ENCODE data around the gene IL2RA. TPM values are rescaled to one million over a fixed set of nuclear protein-coding genes. Genes with fewer than 3 reads are reported as not detected.

Gene IL2RA
- total RNA-seq, 1 experiment from 2014 or later, result 0.59 TPM

DNA sequence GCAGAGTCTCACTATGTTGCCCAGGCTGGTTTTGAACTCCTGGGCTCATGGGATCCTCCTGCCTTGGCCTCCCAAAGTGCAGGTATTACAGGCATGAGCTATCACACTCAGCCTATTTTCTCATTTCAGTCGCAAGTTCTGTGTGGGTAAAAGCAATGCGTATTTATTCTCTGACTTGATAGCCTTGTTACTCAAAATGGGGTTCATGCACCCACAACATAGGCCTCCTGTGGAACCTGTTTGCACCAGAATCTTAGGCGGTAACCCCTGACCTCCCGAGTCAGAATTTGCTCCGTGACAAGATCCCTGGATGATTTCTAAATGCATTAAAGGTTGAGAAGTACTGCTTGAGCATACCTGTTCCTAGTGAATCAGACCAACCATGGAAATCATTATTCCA is 7.3 kb downstream of the IL2RA start:
- ChIA-PET POLR2A (no interaction called here), RAD21 (ENCODE audit: low non-redundant PET in 1 of 2, low total read pairs in 2 of 2, uncharacterized antibody in 2 of 2, unreplicated experiment in 2 of 2) (no interaction called here), CTCF (no interaction called here)
- no TSS peak for BruUV-seq (replicated peaks)
- H3K36me3 ChIP-seq (ENCODE audit: control insufficient read depth in 1 of 2, insufficient read depth in 2 of 2, low read length in 2 of 2), result no peaks in the 10 kb centered on the region
- peaks cover 10 to 25% of the 10 kb centered on the region in 2 experiments; a peak in 3 of 4 replicates for H3K4me1 ChIP-seq (ENCODE audit: control insufficient read depth in 1 of 2, insufficient read depth in 2 of 2, low read length in 2 of 2)
- no peaks in the 10 kb centered on the region for H3K9me3 ChIP-seq (ENCODE audit: control insufficient read depth in 1 of 2, insufficient read depth in 1 of 2, low read depth in 1 of 2, low read length in 2 of 2)
- intact Hi-C loops (cut with micrococcal nuclease), result no loop called here
- no peak overlapping the region for H3K9ac ChIP-seq (ENCODE audit: low read length)
- peaks cover 19% of the 10 kb centered on the region; the same call in 1 of the 2 replicates for H3K27me3 ChIP-seq (ENCODE audit: insufficient read depth, low read length)
- no peaks in the 10 kb centered on the region for H3K9me2 ChIP-seq (ENCODE audit: insufficient read depth)
- DNase-seq (ENCODE audit: low read depth, low spot score) (no peak), ATAC-seq (no peak)
- H3K27ac ChIP-seq (ENCODE audit: low read depth, low read length), result no peak overlapping the region
- no peak overlapping the region for H3K4me2 ChIP-seq (ENCODE audit: low read length)
- no peak overlapping the region for H2AFZ ChIP-seq (ENCODE audit: low read depth, low read length, poor library complexity, severe bottlenecking)
- TF ChIP-seq EZH2phosphoT487 (IDR thresholded peaks at IDR 0.05; ENCODE audit: borderline replicate concordance) (no peak), ZFX (IDR thresholded peaks at IDR 0.05) (no peak), FOSL1 (IDR thresholded peaks at IDR 0.05; ENCODE audit: low read depth) (no peak), YY1 (IDR thresholded peaks at IDR 0.05; ENCODE audit: extremely low read depth, insufficient replicate concordance, low read depth, low read length) (no peak), POLR2AphosphoS5 (IDR thresholded peaks at IDR 0.05; ENCODE audit: low read depth, low read length) (no peak)
- no peaks in the 10 kb centered on the region for H4K20me1 ChIP-seq (ENCODE audit: insufficient read depth)
- H3K79me2 ChIP-seq (ENCODE audit: insufficient read depth, low read length), result no peaks in the 10 kb centered on the region
- no peak overlapping the region for H3K4me3 ChIP-seq (replicated peaks in 1 of 2; ENCODE audit: low read depth in 1 of 2, low read length in 2 of 2)

- Histone ChIP-seq H3K27ac (ENCODE audit: low read depth, low read length) (no peak overlapping the region), H3K9me2 (ENCODE audit: insufficient read depth) (no peaks in the 10 kb centered on the region), H3K4me2 (ENCODE audit: low read length) (no peak overlapping the region), H3K4me1 (ENCODE audit: control insufficient read depth in 1 of 2, insufficient read depth in 2 of 2, low read length in 2 of 2) (peaks cover 10 to 25% of the 10 kb centered on the region in 2 experiments; a peak in 3 of 4 replicates), H3K36me3 (ENCODE audit: control insufficient read depth in 1 of 2, insufficient read depth in 2 of 2, low read length in 2 of 2) (no peaks in the 10 kb centered on the region), H3K79me2 (ENCODE audit: insufficient read depth, low read length) (no peaks in the 10 kb centered on the region), H3K4me3 (replicated peaks in 1 of 2; ENCODE audit: low read depth in 1 of 2, low read length in 2 of 2) (no peak overlapping the region), H3K9me3 (ENCODE audit: control insufficient read depth in 1 of 2, insufficient read depth in 1 of 2, low read depth in 1 of 2, low read length in 2 of 2) (no peaks in the 10 kb centered on the region), H2AFZ (ENCODE audit: low read depth, low read length, poor library complexity, severe bottlenecking) (no peak overlapping the region), H3K27me3 (ENCODE audit: insufficient read depth, low read length) (peaks cover 19% of the 10 kb centered on the region; the same call in 1 of the 2 replicates), H3K9ac (ENCODE audit: low read length) (no peak overlapping the region), H4K20me1 (ENCODE audit: insufficient read depth) (no peaks in the 10 kb centered on the region)
- intact Hi-C loops (cut with micrococcal nuclease), result no loop called here
- ChIA-PET CTCF (no interaction called here), POLR2A (no interaction called here), RAD21 (ENCODE audit: low non-redundant PET in 1 of 2, low total read pairs in 2 of 2, uncharacterized antibody in 2 of 2, unreplicated experiment in 2 of 2) (no interaction called here)
- ATAC-seq, result no peak
- BruUV-seq (replicated peaks), result no TSS peak
- DNase-seq (ENCODE audit: low read depth, low spot score), result no peak
- no peak for TF ChIP-seq EZH2 (IDR thresholded peaks at IDR 0.05)
- no peak for TF ChIP-seq RAD21 (IDR thresholded peaks at IDR 0.05; ENCODE audit: low read depth)
- no peak for TF ChIP-seq CBX3 (IDR thresholded peaks at IDR 0.05; ENCODE audit: low read depth)
- no peak for TF ChIP-seq SIN3A (IDR thresholded peaks at IDR 0.05; ENCODE audit: low read depth)
- TF ChIP-seq POLR2A (IDR thresholded peaks at IDR 0.05; ENCODE audit: borderline replicate concordance, extremely low read depth, insufficient read depth, insufficient read length), result no peak
- no peak for TF ChIP-seq TCF7L2 (IDR thresholded peaks at IDR 0.05; ENCODE audit: borderline replicate concordance, extremely low read depth, insufficient read depth, insufficient read length)
- TF ChIP-seq ZBTB33 (IDR thresholded peaks at IDR 0.05; ENCODE audit: extremely low read depth, insufficient replicate concordance, low read length), result no peak
- TF ChIP-seq SRF (IDR thresholded peaks at IDR 0.05; ENCODE audit: low read depth), result no peak
- TF ChIP-seq EGR1 (IDR thresholded peaks at IDR 0.05; ENCODE audit: low read depth), result no peak
- no peak for TF ChIP-seq YY1 (IDR thresholded peaks at IDR 0.05; ENCODE audit: extremely low read depth, insufficient replicate concordance, low read depth, low read length)
- no peak for TF ChIP-seq CEBPB (IDR thresholded peaks at IDR 0.05; ENCODE audit: low read depth)
- no peak for TF ChIP-seq JUND (IDR thresholded peaks at IDR 0.05)
- TF ChIP-seq ZFX (IDR thresholded peaks at IDR 0.05), result no peak
- TF ChIP-seq ZNF274 (IDR thresholded peaks at IDR 0.05; ENCODE audit: low read depth, low read length), result no peak
Observed at GRCh38 chr10:6053816-6054631, 8.1 kb downstream of the IL2RA start.

Data from HCT116 (cell line).